DOHH2 (cell line): ENCODE results near the gene KRTAP5-1.
"Not testable (repeated sequence)": the region's sequence is repeated elsewhere in the genome, so short reads cannot be mapped to it uniquely, and the experiment has no call there.

Experiments used
- H3F3A ChIP-seq: fragments of 200-600 bp; sonication (generic), shearing (Covaris generic); 2 replicates; pipeline ENCODE4 v1.6.0; 2016; ENCODE audit warnings: antibody characterized with exemption, mild to moderate bottlenecking; ENCODE audit not compliant: control insufficient read depth, insufficient read depth
- H3K27ac ChIP-seq: fragments of 200-600 bp; sonication (generic); 2 replicates; pipeline ENCODE4 v1.5.1; 2014; ENCODE audit warnings: low read depth, mild to moderate bottlenecking, low read length, moderate library complexity
- H3K27me3 ChIP-seq: fragments of 200-600 bp; sonication (generic); 2 replicates; pipeline ENCODE4 v1.6.1; 2014; ENCODE audit warnings: mild to moderate bottlenecking, low read length, mixed read lengths; ENCODE audit not compliant: control insufficient read depth
- H3K36me3 ChIP-seq: fragments of 200-600 bp; sonication (generic); 2 replicates; pipeline ENCODE4 v1.6.1; 2014; ENCODE audit warnings: mild to moderate bottlenecking, low read length, moderate library complexity, mixed read lengths; ENCODE audit not compliant: control insufficient read depth
- H3K4me1 ChIP-seq: fragments of 200-600 bp; sonication (generic); 2 replicates; pipeline ENCODE4 v1.6.1; 2014; ENCODE audit warnings: mild to moderate bottlenecking, low read length, mixed read lengths; ENCODE audit not compliant: control insufficient read depth
- H3K4me2 ChIP-seq: fragments of 200-600 bp; sonication (generic); 2 replicates; pipeline ENCODE4 v1.6.0; 2014; ENCODE audit warnings: mild to moderate bottlenecking, low read length, moderate library complexity
- H3K4me3 ChIP-seq: fragments of 200-600 bp; sonication (generic); 2 replicates; pipeline ENCODE4 v1.5.1; 2014; ENCODE audit warnings: mild to moderate bottlenecking, low read length, mixed read lengths
- H3K79me2 ChIP-seq: fragments of 200-600 bp; sonication (generic); 2 replicates; pipeline ENCODE4 v1.6.1; 2014; ENCODE audit warnings: mild to moderate bottlenecking, low read length, mixed read lengths; ENCODE audit not compliant: control insufficient read depth
- H3K9me2 ChIP-seq: fragments of 200-600 bp; sonication (generic); replicated peaks from 2 replicates; pipeline ENCODE4 v1.6.1; 2014; ENCODE audit warnings: mild to moderate bottlenecking, low read length, mixed read lengths; ENCODE audit not compliant: control insufficient read depth
- H3K9me3 ChIP-seq: fragments of 200-600 bp; sonication (generic); 2 replicates; pipeline ENCODE4 v1.6.1; 2014; ENCODE audit warnings: antibody characterized with exemption, low read length, mixed read lengths; ENCODE audit not compliant: control insufficient read depth, insufficient read depth
- H4K20me1 ChIP-seq: fragments of 200-600 bp; sonication (generic); 2 replicates; pipeline ENCODE4 v1.6.0; 2014; ENCODE audit warnings: low read depth, mild to moderate bottlenecking, antibody characterized with exemption, low read length, moderate library complexity; ENCODE audit not compliant: control insufficient read depth, insufficient read depth
- CTCF ChIP-seq: fragments of 200-600 bp; sonication (generic); IDR thresholded peaks from one replicate; pipeline ENCODE4 v1.5.1; 2014; ENCODE audit warnings: antibody characterized with exemption, mild to moderate bottlenecking, low read depth, low read length; ENCODE audit not compliant: poor library complexity, severe bottlenecking
- EZH2phosphoT487 ChIP-seq: fragments of 200-600 bp; sonication (generic); IDR thresholded peaks from 2 replicates; pipeline ENCODE4 v1.6.1; 2017; ENCODE audit warnings: borderline replicate concordance, mild to moderate bottlenecking, antibody characterized with exemption, low read length, moderate library complexity, mixed read lengths

The KRTAP5-1 gene

GRCh38 chr11:1604711-1605110 is 19.6 kb upstream of the KRTAP5-1 start:
- H3K27me3 ChIP-seq = peaks cover 14% of the 10 kb centered on the region
- TF ChIP-seq CTCF (no peak), EZH2phosphoT487 (no peak)
- H3K4me2 ChIP-seq = no peak overlapping the region
- H3F3A ChIP-seq = no peaks in the 10 kb centered on the region
- H3K79me2 ChIP-seq = no peaks in the 10 kb centered on the region
- no peaks in the 10 kb centered on the region for H3K4me1 ChIP-seq
- no peaks in the 10 kb centered on the region for H3K9me3 ChIP-seq
- no peak overlapping the region for H3K4me3 ChIP-seq
- no peaks in the 10 kb centered on the region for H3K9me2 ChIP-seq
- H3K27ac ChIP-seq = no peak overlapping the region
- H3K36me3 ChIP-seq = no peaks in the 10 kb centered on the region
- H4K20me1 ChIP-seq = no peaks in the 10 kb centered on the region

- no peaks in the 10 kb centered on the region for H3K9me2 ChIP-seq
- H3K79me2 ChIP-seq = no peaks in the 10 kb centered on the region
- no peak overlapping the region for H3K4me3 ChIP-seq
- H3F3A ChIP-seq = no peaks in the 10 kb centered on the region
- no peaks in the 10 kb centered on the region for H3K4me1 ChIP-seq
- peaks cover 18% of the 10 kb centered on the region for H3K27me3 ChIP-seq
- no peaks in the 10 kb centered on the region for H3K36me3 ChIP-seq
- no peak overlapping the region for H3K27ac ChIP-seq
- H4K20me1 ChIP-seq = no peaks in the 10 kb centered on the region
- TF ChIP-seq EZH2phosphoT487 = no peak
- TF ChIP-seq CTCF = no peak
- no peak overlapping the region for H3K4me2 ChIP-seq
- no peaks in the 10 kb centered on the region for H3K9me3 ChIP-seq
Measured at GRCh38 chr11:1604181-1604580, 19.1 kb upstream of the KRTAP5-1 start.

- H3K36me3 ChIP-seq = no peaks in the 10 kb centered on the region
- no peaks in the 10 kb centered on the region for H3K9me3 ChIP-seq
- H3K4me2 ChIP-seq = no peak overlapping the region
- no peak overlapping the region for H3K27ac ChIP-seq
- no peaks in the 10 kb centered on the region for H3F3A ChIP-seq
- H3K79me2 ChIP-seq = no peaks in the 10 kb centered on the region
- no peaks in the 10 kb centered on the region for H3K9me2 ChIP-seq
- no peak overlapping the region for H3K4me3 ChIP-seq
- no peaks in the 10 kb centered on the region for H4K20me1 ChIP-seq
- peaks cover 18% of the 10 kb centered on the region for H3K27me3 ChIP-seq
- H3K4me1 ChIP-seq = no peaks in the 10 kb centered on the region
- TF ChIP-seq CTCF = no peak
- TF ChIP-seq EZH2phosphoT487 = no peak
Measured at GRCh38 chr11:1603629-1604028, 18.5 kb upstream of the KRTAP5-1 start.

- H3K27me3 ChIP-seq = peaks cover 21% of the 10 kb centered on the region
- not testable (repeated sequence) for H3K4me2 ChIP-seq, H4K20me1 ChIP-seq, H3K9me3 ChIP-seq, H3K9me2 ChIP-seq, H3K4me1 ChIP-seq, H3K27ac ChIP-seq, H3K79me2 ChIP-seq, H3K36me3 ChIP-seq, H3K4me3 ChIP-seq, H3F3A ChIP-seq
Measured at GRCh38 chr11:1601663-1602062, 16.6 kb upstream of the KRTAP5-1 start.
